HL-60 (cell line): ENCODE data around the gene TBC1D1.

ENCODE experiments used
- DNase-seq, 2 experiments: peaks; one replicate each; pipeline ENCODE4 v3.0.0-alpha.2; 2010 to 2020; ENCODE audit warnings: low read depth in 1 of 2, low spot score in 1 of 2
- H3K27ac ChIP-seq: fragments of 250-450 bp; sonication (Bioruptor Pico); replicated peaks from 2 replicates; pipeline ENCODE4 v1.5.1; 2020; ENCODE audit warnings: mild to moderate bottlenecking, moderate library complexity
- H3K27me3 ChIP-seq: fragments of 250-450 bp; sonication (Bioruptor Pico); 2 replicates; pipeline ENCODE4 v1.5.1; 2021; ENCODE audit warnings: mild to moderate bottlenecking, moderate library complexity; ENCODE audit not compliant: insufficient read depth, poor library complexity, severe bottlenecking
- H3K4me3 ChIP-seq: replicated peaks from 2 replicates; pipeline ENCODE4 v1.5.1; 2011; ENCODE audit warnings: mild to moderate bottlenecking, control low read depth, low read length; ENCODE audit not compliant: insufficient read depth
- GABPA ChIP-seq: IDR thresholded peaks from 2 replicates; pipeline ENCODE4 v1.6.1; 2012; ENCODE audit warnings: low read depth
- POLR2AphosphoS5 ChIP-seq: IDR thresholded peaks from 2 replicates; pipeline ENCODE4 v1.6.1; 2012; ENCODE audit warnings: low read depth
- SPI1 ChIP-seq: IDR thresholded peaks from 2 replicates; pipeline ENCODE4 v1.6.1; 2012; ENCODE audit warnings: low read depth, mild to moderate bottlenecking, borderline replicate concordance
- TF ChIP-seq, protein P1 (sequence below): IDR thresholded peaks from 2 replicates; pipeline ENCODE4 v1.6.1; 2012; ENCODE audit warnings: low read depth; ENCODE audit not compliant: insufficient replicate concordance
- TF ChIP-seq, protein P2 (sequence below): IDR thresholded peaks from one replicate; pipeline ENCODE4 v1.5.1; 2011; ENCODE audit warnings: low read length, control low read depth, inconsistent platforms; ENCODE audit not compliant: insufficient read depth

TBC1D1 gene

GRCh38 chr4:37895271-37895670 lies 4.4 kb downstream of the TBC1D1 start:
- no peak for DNase-seq
- no peak overlapping the region for H3K4me3 ChIP-seq
- H3K27ac ChIP-seq = no peak overlapping the region
- H3K27me3 ChIP-seq = no peaks in the 10 kb centered on the region
- TF ChIP-seq, protein P1, sequence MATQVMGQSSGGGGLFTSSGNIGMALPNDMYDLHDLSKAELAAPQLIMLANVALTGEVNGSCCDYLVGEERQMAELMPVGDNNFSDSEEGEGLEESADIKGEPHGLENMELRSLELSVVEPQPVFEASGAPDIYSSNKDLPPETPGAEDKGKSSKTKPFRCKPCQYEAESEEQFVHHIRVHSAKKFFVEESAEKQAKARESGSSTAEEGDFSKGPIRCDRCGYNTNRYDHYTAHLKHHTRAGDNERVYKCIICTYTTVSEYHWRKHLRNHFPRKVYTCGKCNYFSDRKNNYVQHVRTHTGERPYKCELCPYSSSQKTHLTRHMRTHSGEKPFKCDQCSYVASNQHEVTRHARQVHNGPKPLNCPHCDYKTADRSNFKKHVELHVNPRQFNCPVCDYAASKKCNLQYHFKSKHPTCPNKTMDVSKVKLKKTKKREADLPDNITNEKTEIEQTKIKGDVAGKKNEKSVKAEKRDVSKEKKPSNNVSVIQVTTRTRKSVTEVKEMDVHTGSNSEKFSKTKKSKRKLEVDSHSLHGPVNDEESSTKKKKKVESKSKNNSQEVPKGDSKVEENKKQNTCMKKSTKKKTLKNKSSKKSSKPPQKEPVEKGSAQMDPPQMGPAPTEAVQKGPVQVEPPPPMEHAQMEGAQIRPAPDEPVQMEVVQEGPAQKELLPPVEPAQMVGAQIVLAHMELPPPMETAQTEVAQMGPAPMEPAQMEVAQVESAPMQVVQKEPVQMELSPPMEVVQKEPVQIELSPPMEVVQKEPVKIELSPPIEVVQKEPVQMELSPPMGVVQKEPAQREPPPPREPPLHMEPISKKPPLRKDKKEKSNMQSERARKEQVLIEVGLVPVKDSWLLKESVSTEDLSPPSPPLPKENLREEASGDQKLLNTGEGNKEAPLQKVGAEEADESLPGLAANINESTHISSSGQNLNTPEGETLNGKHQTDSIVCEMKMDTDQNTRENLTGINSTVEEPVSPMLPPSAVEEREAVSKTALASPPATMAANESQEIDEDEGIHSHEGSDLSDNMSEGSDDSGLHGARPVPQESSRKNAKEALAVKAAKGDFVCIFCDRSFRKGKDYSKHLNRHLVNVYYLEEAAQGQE = no peak
- TF ChIP-seq, protein P2, sequence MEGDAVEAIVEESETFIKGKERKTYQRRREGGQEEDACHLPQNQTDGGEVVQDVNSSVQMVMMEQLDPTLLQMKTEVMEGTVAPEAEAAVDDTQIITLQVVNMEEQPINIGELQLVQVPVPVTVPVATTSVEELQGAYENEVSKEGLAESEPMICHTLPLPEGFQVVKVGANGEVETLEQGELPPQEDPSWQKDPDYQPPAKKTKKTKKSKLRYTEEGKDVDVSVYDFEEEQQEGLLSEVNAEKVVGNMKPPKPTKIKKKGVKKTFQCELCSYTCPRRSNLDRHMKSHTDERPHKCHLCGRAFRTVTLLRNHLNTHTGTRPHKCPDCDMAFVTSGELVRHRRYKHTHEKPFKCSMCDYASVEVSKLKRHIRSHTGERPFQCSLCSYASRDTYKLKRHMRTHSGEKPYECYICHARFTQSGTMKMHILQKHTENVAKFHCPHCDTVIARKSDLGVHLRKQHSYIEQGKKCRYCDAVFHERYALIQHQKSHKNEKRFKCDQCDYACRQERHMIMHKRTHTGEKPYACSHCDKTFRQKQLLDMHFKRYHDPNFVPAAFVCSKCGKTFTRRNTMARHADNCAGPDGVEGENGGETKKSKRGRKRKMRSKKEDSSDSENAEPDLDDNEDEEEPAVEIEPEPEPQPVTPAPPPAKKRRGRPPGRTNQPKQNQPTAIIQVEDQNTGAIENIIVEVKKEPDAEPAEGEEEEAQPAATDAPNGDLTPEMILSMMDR = no peak
- no peak for TF ChIP-seq SPI1
- TF ChIP-seq GABPA = no peak
- no peak for TF ChIP-seq POLR2AphosphoS5

DNA sequence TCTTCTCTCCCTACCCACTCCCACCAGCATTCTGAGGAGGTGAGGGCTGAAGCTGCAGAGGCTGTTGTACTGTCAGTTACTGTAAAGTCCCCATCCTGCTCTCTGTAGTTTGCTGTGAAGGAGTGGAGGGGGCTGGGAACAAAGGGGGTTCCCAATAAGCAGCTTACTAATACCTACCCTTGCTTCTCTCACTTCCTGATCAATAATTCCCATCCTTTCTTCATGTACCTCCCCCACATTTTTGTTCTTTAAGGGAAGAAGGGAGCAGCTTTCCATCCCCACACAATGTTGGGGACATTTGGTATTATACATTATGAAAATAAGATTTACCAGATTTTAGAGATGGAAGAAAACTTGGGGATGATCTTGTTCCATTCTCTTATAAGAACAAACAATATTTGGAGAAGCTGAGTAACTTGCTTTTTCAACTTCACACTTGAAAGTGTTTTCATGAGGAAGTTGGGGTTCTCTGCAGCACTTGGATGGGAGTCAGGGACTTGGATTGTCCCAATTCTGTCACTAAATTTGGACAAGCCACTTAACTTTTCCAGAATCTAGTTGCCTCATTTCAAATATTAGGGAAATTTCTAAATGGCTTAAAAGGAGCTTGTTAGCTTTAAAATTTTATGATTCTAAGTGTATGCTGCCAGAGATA lies 5.4 kb downstream of the TBC1D1 start:
- DNase-seq = no peak
- TF ChIP-seq, protein P2 = no peak
- TF ChIP-seq POLR2AphosphoS5 (no peak), GABPA (no peak), SPI1 (no peak)
- TF ChIP-seq, protein P1 = no peak
- Histone ChIP-seq H3K4me3 (no peak overlapping the region), H3K27ac (no peak overlapping the region), H3K27me3 (no peaks in the 10 kb centered on the region)

DNA sequence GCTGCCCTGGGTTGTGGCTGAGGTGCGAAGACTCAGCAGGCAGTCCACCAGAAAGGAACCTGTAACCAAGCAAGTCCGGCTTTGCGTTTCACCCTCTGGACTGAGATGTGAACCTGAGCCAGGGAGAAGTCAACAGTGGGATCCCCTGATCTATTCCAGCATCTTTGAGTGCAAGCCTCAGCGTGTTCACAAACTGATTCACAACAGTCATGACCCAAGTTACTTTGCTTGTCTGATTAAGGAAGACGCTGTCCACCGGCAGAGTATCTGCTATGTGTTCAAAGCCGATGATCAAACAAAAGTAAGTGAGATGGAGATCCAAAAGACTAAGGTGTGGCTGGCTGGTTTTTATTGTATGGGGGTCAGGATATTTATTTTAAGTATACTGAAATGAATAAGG lies 11.3 kb downstream of the TBC1D1 start:
- no peak for DNase-seq
- H3K4me3 ChIP-seq = no peak overlapping the region
- TF ChIP-seq SPI1 (no peak), GABPA (no peak), POLR2AphosphoS5 (no peak)
- TF ChIP-seq, protein P1 = no peak
- TF ChIP-seq, protein P2 = no peak
- H3K27ac ChIP-seq = no peak overlapping the region
- no peaks in the 10 kb centered on the region for H3K27me3 ChIP-seq
